K562 (cell line): ENCODE data around the gene EXOC6. TPM values are rescaled to one million over a fixed set of nuclear protein-coding genes. Genes with fewer than 3 reads are reported as not detected.

Source experiments
- ARID4B ChIP-seq: sonication (generic); formaldehyde crosslinking; IDR thresholded peaks from 2 replicates; pipeline ENCODE4 v1.8.0; 2022; ENCODE audit warnings: mild to moderate bottlenecking, missing genetic modification reagents
- CC2D1A ChIP-seq: fragments of 450-650 bp; IDR thresholded peaks from 2 replicates; pipeline ENCODE4 v1.6.1; 2017; ENCODE audit warnings: mild to moderate bottlenecking
- CREB1 ChIP-seq, 2 experiments: sonication (generic) in 1 of 2; formaldehyde crosslinking in 1 of 2; IDR thresholded peaks; 2 replicates each; pipeline versions ENCODE4 v1.6.1 to v1.8.0; 2012 to 2022; ENCODE audit warnings: inconsistent platforms in 1 of 2, mild to moderate bottlenecking in 1 of 2, missing genetic modification reagents in 1 of 2, moderate library complexity in 1 of 2
- GMEB1 ChIP-seq: fragments of 250-450 bp; sonication (Bioruptor Pico); IDR thresholded peaks from 2 replicates; pipeline ENCODE4 v1.4.0; 2020; ENCODE audit warnings: mild to moderate bottlenecking
- HMGXB4 ChIP-seq: sonication (generic); formaldehyde crosslinking; IDR thresholded peaks from 2 replicates; pipeline ENCODE4 v1.8.1; 2023; ENCODE audit warnings: mild to moderate bottlenecking, missing genetic modification reagents
- MAFK ChIP-seq: IDR thresholded peaks from 2 replicates; pipeline ENCODE4 v1.6.1; 2011; ENCODE audit warnings: low read length, improper control_type of control experiment
- NRF1 ChIP-seq, 2 experiments: fragments of 450-650 bp; IDR thresholded peaks in 1 of 2; conservative IDR thresholded peaks in 1 of 2; 2 replicates each; pipeline ENCODE4 v1.6.1; 2014; ENCODE audit warnings: mild to moderate bottlenecking in 2 of 2
- POLR2AphosphoS5 ChIP-seq: IDR thresholded peaks from 2 replicates; pipeline ENCODE4 v1.6.1; 2011; ENCODE audit warnings: mild to moderate bottlenecking, low read depth, low read length, moderate library complexity; ENCODE audit not compliant: control insufficient read depth, insufficient read depth
- TEAD4 ChIP-seq, 2 experiments: sonication (generic) in 1 of 2; formaldehyde crosslinking in 1 of 2; IDR thresholded peaks; 2 replicates each; pipeline versions ENCODE4 v1.6.1 to v1.8.0; 2012 to 2022; ENCODE audit warnings: borderline replicate concordance in 1 of 2, inconsistent platforms in 1 of 2, low read length in 1 of 2, mild to moderate bottlenecking in 1 of 2, missing genetic modification reagents in 1 of 2
- THRB ChIP-seq: fragments of 450-650 bp; formaldehyde crosslinking; conservative IDR thresholded peaks from 2 replicates; pipeline ENCODE4 v1.4.0; 2022; ENCODE audit warnings: mild to moderate bottlenecking, missing genetic modification characterization
- ZBTB11 ChIP-seq, 3 experiments: fragments of 200-800 bp in 1 of 3; fragments of 250-450 bp in 1 of 3; fragments of 450-650 bp in 1 of 3; sonication (Bioruptor Pico) in 1 of 3; sonication (Bioruptor generic) in 1 of 3; formaldehyde crosslinking in 1 of 3; IDR thresholded peaks; 2 replicates each; pipeline versions ENCODE4 v1.6.1 to v1.8.0; 2016 to 2022; ENCODE audit warnings: mild to moderate bottlenecking in 2 of 3, missing genetic modification characterization in 2 of 3, missing compliant biosample characterization in 1 of 3, moderate library complexity in 1 of 3
- polyA plus RNA-seq, 8 experiments: library from polyadenylated mRNA; depleted of rRNA in 4 of 8; stranded (reverse) in 5 of 8; unstranded in 3 of 8; fragments of >200 nt; fragmentation: Nextera tagmentation in 2 of 8; fragmentation: Illumina TruSeq in 1 of 8; extraction: Ambion mirVana in 2 of 8; extraction: Trizol in 1 of 8; gene quantifications; 2 replicates each; pipeline versions ENCODE4 v1.2.1 to v1.2.3, GENCODE V29; 2011 to 2014; ENCODE audit warnings: inconsistent platforms in 1 of 8, missing spikeins in 1 of 8
- total RNA-seq, 7 experiments: library from RNA; depleted of rRNA in 6 of 7; stranded (reverse); fragments of >200 nt in 6 of 7; fragmentation: Illumina TruSeq in 2 of 7; extraction: Trizol in 2 of 7; gene quantifications; 2 replicates each; pipeline versions ENCODE4 v1.2.1 to v1.2.3, GENCODE V29; 2011 to 2021; ENCODE audit warnings: low replicate concordance in 1 of 7

Gene EXOC6
- total and polyA plus RNA-seq, 9 of the 15 experiments (the other 6 are each of a cell fraction or from before 2014, with no cell fraction given), result 13.9 to 42.8 (median 24.9) TPM

GRCh38 chr10:92829042-92829785 is 19.1 kb upstream of the EXOC6 start (continued):
- TF ChIP-seq GMEB1 (CRISPR knock-in tag) (no peak), CC2D1A (peak; percentile 32; the same call in 1 of the 2 replicates), ARID4B (CRISPR knock-in tag) (no peak), MAFK (no peak), NRF1 (conservative IDR thresholded peaks at IDR 0.05 in 1 of 2, IDR thresholded peaks at IDR 0.05 in 1 of 2) (0 out of 4 replicates have a peak, but pooled peaks of 1 of the 2 experiments have one; percentile 17), HMGXB4 (CRISPR knock-in tag) (no peak), THRB (CRISPR knock-in tag) (peak; percentile 83; the same call in 1 of the 2 replicates), CREB1 (IDR thresholded peaks at IDR 0.05) (peak; percentile 22; the same call in 1 of the 2 replicates), CREB1 (CRISPR knock-in tag; IDR thresholded peaks at IDR 0.05) (peak; percentile 70), ZBTB11 (CRISPR knock-in tag; IDR thresholded peaks at IDR 0.05) (no peak), POLR2AphosphoS5 (peak; percentile 97), TEAD4 (IDR thresholded peaks at IDR 0.05; ENCODE audit: low read length) (no peak), TEAD4 (CRISPR knock-in tag; IDR thresholded peaks at IDR 0.05; ENCODE audit: borderline replicate concordance) (no peak)
